AG09309 (cell line): ENCODE measurements around the gene SDK1.

ENCODE experiments used
- DNase-seq: peaks from one replicate; pipeline ENCODE4 v3.0.0-alpha.2; 2010; ENCODE audit warnings: low read depth
- H3K4me3 ChIP-seq: 2 replicates; pipeline ENCODE4 v1.5.1; 2011; ENCODE audit warnings: mild to moderate bottlenecking, low read depth, low read length, moderate library complexity; ENCODE audit not compliant: control insufficient read depth
- TF ChIP-seq, protein P1 (sequence below): IDR thresholded peaks from 2 replicates; pipeline ENCODE4 v1.5.1; 2011; ENCODE audit warnings: mild to moderate bottlenecking, low read depth, low read length, inconsistent platforms; ENCODE audit not compliant: insufficient read depth, control insufficient read depth; ENCODE audit errors: missing control alignments

SDK1 gene

DNA sequence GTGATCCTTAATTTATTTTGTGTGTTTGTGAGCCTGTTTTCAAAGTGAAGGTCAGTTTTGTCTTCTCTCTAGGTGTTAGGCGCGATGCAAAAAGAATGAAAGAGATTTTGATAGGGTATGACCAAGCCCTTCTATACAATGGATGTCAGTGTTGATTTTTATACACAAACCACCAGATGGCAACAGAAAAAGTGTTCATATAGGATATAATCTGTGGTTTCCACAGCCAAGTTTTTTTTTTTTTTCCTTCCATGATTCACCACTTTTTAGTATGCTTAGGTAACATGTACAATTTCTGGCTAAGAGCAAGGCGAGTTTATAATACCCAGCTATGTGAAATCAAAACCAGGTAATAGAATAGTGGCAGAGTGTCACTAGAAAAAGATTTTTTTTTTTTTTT is 8.1 kb downstream of the SDK1 start:
- TF ChIP-seq, protein P1, sequence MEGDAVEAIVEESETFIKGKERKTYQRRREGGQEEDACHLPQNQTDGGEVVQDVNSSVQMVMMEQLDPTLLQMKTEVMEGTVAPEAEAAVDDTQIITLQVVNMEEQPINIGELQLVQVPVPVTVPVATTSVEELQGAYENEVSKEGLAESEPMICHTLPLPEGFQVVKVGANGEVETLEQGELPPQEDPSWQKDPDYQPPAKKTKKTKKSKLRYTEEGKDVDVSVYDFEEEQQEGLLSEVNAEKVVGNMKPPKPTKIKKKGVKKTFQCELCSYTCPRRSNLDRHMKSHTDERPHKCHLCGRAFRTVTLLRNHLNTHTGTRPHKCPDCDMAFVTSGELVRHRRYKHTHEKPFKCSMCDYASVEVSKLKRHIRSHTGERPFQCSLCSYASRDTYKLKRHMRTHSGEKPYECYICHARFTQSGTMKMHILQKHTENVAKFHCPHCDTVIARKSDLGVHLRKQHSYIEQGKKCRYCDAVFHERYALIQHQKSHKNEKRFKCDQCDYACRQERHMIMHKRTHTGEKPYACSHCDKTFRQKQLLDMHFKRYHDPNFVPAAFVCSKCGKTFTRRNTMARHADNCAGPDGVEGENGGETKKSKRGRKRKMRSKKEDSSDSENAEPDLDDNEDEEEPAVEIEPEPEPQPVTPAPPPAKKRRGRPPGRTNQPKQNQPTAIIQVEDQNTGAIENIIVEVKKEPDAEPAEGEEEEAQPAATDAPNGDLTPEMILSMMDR = no peak
- no peak for DNase-seq
- no peak overlapping the region for H3K4me3 ChIP-seq

DNA sequence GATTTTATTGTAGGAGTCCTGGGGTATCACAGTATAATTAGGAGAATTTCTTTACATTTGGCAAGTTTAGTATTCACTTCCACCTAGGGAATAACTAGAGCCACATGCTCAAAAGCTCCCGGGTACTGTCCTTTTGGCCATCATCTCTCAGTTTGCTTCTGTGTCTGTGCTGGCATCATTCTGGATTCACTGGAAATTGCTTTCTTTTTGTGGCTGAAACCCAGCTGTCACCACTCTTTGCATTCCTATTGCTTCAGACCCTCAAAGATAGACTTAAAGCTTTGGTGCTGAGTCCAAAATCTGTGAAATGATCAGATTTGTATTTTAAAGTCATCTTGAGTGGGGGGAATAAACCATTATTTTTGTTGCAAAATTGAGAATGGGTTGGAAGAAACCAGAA is 8.9 kb downstream of the SDK1 start:
- TF ChIP-seq, protein P1 = no peak
- no peak overlapping the region for H3K4me3 ChIP-seq
- DNase-seq = no peak

DNA sequence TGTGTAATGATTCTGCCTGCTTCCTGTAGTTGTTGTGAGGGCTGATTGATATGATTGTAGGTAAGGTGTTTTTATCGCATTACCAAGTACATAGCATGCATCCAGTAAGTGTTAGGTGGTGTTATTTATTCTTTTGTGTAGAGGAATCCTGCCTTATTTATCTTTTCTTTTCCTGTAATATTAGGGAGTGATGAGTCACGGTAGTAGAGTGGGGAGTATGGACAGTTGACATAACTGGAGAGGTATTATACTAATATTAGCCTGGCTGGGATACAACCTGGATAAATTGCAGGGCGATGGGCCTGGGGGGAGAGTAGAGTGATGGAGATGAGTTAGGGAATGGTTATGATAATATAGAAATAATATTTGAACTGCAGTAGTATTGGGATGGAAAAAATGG is 9.8 kb downstream of the SDK1 start:
- DNase-seq = no peak
- H3K4me3 ChIP-seq = no peak overlapping the region
- TF ChIP-seq, protein P1 = no peak

DNA sequence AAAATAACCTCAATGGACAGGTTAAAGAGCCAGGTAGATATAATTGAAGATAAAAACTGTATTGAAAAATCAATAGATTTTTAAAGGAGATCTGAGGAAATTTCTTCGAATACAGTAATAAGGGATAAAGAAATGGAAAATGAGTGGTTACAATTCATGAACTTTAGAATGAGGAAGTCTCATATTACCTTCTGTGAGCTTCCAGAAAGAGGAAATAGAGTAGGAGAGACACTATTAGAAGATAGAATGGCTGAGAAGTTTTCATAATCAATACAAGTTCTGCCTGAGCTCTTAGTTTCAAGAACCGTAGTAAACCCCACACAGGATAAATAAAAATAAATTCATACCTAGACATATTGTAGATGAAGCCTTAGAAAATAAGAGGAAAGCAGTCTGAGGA is 11.5 kb downstream of the SDK1 start:
- TF ChIP-seq, protein P1 = no peak
- H3K4me3 ChIP-seq = no peak overlapping the region
- DNase-seq = no peak

DNA sequence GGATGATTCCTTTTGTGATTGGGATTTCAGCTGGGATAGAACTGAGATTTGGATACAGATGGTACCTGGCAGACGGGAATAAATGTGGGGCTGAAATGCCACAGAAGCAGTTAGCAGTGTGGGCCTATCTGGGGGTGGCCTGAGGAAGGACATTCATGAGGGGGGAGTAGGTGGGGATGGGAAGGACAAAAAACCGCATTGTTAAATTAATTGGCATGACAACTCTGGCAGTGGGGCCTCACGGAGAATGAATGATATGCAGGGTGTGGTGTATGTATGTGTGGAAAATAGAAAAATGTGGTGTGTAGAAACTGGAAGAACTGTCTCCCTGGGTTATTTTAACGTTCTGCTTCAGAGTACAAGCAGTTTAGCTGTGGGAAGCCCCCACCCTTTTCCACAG is 17.8 kb downstream of the SDK1 start:
- TF ChIP-seq, protein P1 = no peak
- no peak overlapping the region for H3K4me3 ChIP-seq
- no peak for DNase-seq

DNA sequence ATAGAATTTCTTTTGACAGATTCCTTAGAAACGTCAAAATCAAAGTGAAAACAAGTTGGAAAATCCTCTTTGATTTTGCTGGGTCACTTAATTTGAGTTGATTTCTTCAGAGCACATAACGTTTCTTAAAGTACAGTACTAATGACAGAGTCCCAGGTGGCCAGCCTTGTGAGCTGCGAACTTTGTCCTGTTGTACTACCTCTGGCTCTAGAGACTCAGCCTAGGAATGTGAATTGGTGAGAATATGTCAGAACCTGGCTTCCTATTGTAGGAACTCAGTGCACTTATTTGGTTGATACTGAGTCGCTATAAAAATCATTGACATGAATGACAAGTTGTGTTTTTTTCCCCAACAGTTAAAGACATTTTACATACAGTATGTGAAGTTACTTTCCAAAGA is 20.2 kb downstream of the SDK1 start:
- TF ChIP-seq, protein P1 = no peak
- DNase-seq = no peak
- no peak overlapping the region for H3K4me3 ChIP-seq

DNA sequence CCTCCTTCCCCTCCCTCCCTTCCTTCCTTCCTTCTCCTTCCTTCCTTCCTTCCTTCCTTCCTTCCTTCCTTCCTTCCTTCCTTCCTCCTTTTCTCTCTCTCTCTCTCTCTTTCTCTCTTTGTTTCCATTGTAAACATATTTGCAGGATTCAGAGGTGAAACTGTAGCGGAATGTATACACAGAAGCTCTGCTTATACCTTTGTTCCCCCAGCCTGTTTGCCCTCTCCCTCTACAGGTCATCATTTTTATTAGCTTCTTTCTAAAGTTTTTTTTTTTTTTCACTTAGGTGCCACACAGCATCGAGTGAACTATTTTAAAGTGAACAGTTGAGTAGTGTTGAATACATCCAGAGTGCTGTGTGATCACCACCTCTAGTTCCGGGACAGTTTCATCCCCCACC is 20.7 kb downstream of the SDK1 start:
- TF ChIP-seq, protein P1 = no peak
- no peak for DNase-seq
- H3K4me3 ChIP-seq = no peak overlapping the region
